Kidney epithelial cell (primary cell): ENCODE results near the gene RTF2. TPM values are rescaled to one million over a fixed set of nuclear protein-coding genes. Genes with fewer than 3 reads are reported as not detected.
"Not testable (repeated sequence)": the region's sequence is repeated elsewhere in the genome, so short reads cannot be mapped to it uniquely, and the experiment has no call there.

Experiments
- DNase-seq: peaks from one replicate; pipeline ENCODE4 v3.0.0-alpha.2; 2010; ENCODE audit warnings: low read depth
- H3K27me3 ChIP-seq: 2 replicates; pipeline ENCODE4 v1.6.0; 2011; ENCODE audit warnings: low read length; ENCODE audit not compliant: control insufficient read depth, insufficient read depth
- H3K36me3 ChIP-seq: 2 replicates; pipeline ENCODE4 v1.5.1; 2011; ENCODE audit warnings: low read length; ENCODE audit not compliant: control insufficient read depth, insufficient read depth
- H3K4me3 ChIP-seq: 2 replicates; pipeline ENCODE4 v1.5.1; 2011; ENCODE audit warnings: low read depth, mild to moderate bottlenecking, control low read depth, low read length
- CTCF ChIP-seq: IDR thresholded peaks from 2 replicates; pipeline ENCODE4 v1.5.1; 2011; ENCODE audit warnings: mild to moderate bottlenecking, moderate library complexity, low read length, control low read depth, inconsistent platforms; ENCODE audit not compliant: insufficient read depth, poor library complexity, severe bottlenecking
- total RNA-seq: library from RNA; depleted of rRNA; stranded (reverse); fragments of >200 nt; gene quantifications from 2 replicates; pipeline ENCODE4 v1.2.3, GENCODE V29; 2015

RTF2 gene
- total RNA-seq, 1 donor from 2014 or later = 68.5 TPM

DNA sequence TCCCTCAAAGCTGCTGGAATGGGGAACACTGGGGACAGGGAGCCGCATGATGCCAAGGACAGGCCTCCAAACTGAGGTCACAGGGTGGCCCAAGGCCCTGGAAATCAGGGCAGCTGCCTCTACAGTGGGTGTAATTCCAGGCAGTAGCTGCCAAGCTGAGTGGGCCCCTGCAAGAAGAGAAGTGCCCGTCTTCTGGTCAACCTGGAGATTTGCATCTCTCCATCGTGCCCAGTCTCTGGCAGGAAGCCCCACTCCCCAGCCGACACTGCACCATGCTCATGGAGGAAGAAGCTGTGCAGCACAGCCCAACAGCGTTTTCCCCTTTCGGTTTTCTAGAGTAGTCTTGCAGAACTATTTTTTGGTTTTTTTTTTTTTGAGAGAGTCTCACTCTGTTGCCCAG lies 53.9 kb downstream of the RTF2 start:
- no peak overlapping the region for H3K4me3 ChIP-seq
- TF ChIP-seq CTCF = no peak
- H3K27me3 ChIP-seq = no peaks in the 10 kb centered on the region
- no peak for DNase-seq
- peaks cover 4% of the 10 kb centered on the region for H3K36me3 ChIP-seq

GRCh38 chr20:56524444-56524843 lies 56.0 kb downstream of the RTF2 start, which contains the start of gene FAM209A:
Gene FAM209A, plus strand, starts transcription at chr20:56524744. Its CDS starts 65 bp downstream, at chr20:56524809.
- DNase-seq, H3K36me3 ChIP-seq, H3K4me3 ChIP-seq, H3K27me3 ChIP-seq: not testable (repeated sequence)

DNA sequence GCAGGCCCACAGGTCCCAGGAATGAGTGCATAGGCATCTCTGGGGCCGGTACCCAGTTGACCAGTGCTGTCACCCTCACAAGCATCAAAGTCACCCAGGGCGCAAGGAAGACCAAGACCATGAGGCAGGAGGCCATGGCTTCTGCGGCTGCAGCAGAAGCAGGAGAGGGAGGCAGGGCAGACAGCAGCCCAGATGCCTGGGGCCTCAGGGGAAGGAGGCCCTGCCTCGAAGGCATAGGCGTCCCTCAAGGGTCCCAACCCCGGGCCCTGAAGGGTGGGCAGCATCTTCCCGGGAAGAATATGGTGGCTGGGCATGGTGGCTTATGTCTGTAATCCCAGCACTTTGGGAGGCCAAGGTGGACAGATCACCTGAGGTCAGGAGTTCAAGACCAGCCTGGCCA lies 59.1 kb downstream of the RTF2 start:
- H3K4me3 ChIP-seq = no peak overlapping the region
- TF ChIP-seq CTCF = no peak

GRCh38 chr20:56532946-56533345 lies 64.5 kb downstream of the RTF2 start, which contains the start of gene FAM209B:
Gene FAM209B, plus strand, starts transcription at chr20:56533246. Its CDS starts 96 bp downstream, at chr20:56533342.
- not testable (repeated sequence) for DNase-seq, H3K4me3 ChIP-seq, H3K27me3 ChIP-seq, H3K36me3 ChIP-seq

More for the DNA sequence above, 59.1 kb downstream of the RTF2 start:
- no peaks in the 10 kb centered on the region for H3K36me3 ChIP-seq
- no peak for DNase-seq
- H3K27me3 ChIP-seq = no peaks in the 10 kb centered on the region

DNA sequence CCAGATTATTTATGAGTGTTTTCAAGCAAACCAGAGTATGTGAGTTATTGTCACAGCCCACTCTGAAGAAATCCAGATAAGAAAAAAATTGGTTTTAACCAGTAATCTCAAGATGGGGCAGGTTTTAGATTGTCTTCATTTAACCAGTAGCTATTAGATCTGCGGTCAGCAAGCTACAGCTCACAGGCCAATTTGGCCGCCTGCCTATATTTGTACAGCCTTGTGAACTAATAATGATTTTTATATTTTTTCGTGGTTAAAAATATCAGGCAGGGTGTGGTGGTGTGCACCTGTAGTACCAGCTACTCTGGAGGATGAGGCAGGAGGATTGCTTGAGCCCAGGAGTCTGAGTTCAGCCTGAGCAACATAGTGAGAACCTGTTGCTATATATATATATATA lies 69.6 kb downstream of the RTF2 start:
- Histone ChIP-seq H3K4me3 (no peak overlapping the region), H3K36me3 (no peaks in the 10 kb centered on the region), H3K27me3 (no peaks in the 10 kb centered on the region)
- DNase-seq = no peak
- TF ChIP-seq CTCF = no peak

DNA sequence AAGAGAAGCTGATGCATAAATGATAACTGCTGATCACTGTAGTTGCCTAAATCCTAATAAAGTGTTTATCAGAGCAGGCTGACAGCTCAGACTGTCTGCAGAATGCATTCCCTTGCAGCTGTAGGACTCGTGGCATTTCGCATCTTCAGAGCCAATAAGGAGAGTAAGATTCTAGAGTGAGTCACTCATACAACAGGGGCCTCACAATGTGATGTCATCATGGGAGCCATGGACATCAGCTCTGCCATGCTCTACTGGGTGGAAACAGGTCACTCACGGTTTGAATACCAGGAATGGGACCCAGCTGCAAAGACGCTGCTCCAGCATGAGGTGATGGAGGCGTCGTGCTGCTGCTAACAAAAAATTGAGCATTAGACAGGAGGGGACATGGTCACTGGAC lies 72.0 kb downstream of the RTF2 start:
- no peak for DNase-seq
- TF ChIP-seq CTCF = no peak
- no peaks in the 10 kb centered on the region for H3K36me3 ChIP-seq
- no peak overlapping the region for H3K4me3 ChIP-seq
- H3K27me3 ChIP-seq = no peaks in the 10 kb centered on the region

DNA sequence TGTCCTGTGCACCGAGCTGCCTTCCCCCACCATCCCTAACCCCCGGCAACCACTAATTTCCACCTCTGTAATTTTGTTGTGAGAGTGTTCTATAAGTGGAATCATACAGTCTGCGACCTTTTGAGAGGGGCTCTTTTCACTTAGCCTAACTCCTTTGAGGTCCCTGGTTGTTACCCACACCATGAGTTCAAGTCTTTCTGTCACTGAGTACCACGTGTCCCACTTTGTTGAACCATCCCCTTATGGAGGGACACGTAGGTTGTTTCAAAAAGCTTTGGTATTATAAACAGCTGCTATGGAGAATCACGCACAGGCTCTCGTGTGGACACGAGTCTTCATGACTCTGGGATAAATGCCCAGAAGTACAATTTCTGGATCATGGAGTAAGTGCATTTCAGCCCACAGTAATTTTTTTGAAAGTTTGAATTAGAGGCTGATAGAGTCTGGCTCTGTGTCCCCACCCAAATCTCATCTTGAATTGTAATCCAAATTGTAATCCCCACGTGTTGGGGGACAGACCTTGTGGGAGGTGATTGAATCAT lies 74.1 kb downstream of the RTF2 start:
- TF ChIP-seq CTCF = no peak
- H3K4me3 ChIP-seq = no peak overlapping the region
- DNase-seq = no peak
- H3K36me3 ChIP-seq = no peaks in the 10 kb centered on the region
- no peaks in the 10 kb centered on the region for H3K27me3 ChIP-seq
